IMR-90 (cell line): Measurements from ENCODE around the gene ITFG1. TPM values are rescaled to one million over a fixed set of nuclear protein-coding genes. Genes with fewer than 3 reads are reported as not detected.
"Not testable (repeated sequence)": the region's sequence is repeated elsewhere in the genome, so short reads cannot be mapped to it uniquely, and the experiment has no call there.

Experiments
- ATAC-seq: fragments of 200-7000 bp; cut with Tn5 transposase; 2 replicates; pipeline ENCODE4 v1.9.1; 2020; ENCODE audit warnings: low read depth, mild to moderate bottlenecking, moderate library complexity
- BruUV-seq: library from RNA; stranded (reverse); fragments of 400-500 nt; replicated peaks from 2 replicates; lab custom pipeline; 2021; lab: Mats Ljungman, UMichigan
- CTCF ChIA-PET: fragments of 300-600 bp; formaldehyde crosslinking; extraction: SDS; loops from one replicate; lab custom pipeline; 2021; ENCODE audit warnings: antibody characterized with exemption; lab: Yijun Ruan, JAX
- POLR2A ChIA-PET: fragments of 300-600 bp; sonication (Branson Sonifier 250); formaldehyde crosslinking; loops from one replicate; lab custom pipeline; 2022; ENCODE audit warnings: antibody characterized with exemption; ENCODE audit not compliant: unreplicated experiment; lab: Charles Lee
- DNase-seq: peaks from one replicate; pipeline ENCODE4 v3.0.0; 2013
- H2AFZ ChIP-seq: replicated peaks from 2 replicates; pipeline ENCODE3; 2013; ENCODE audit warnings: low read length, mild to moderate bottlenecking; ENCODE audit not compliant: poor library complexity
- H2AK5ac ChIP-seq: 2 replicates; pipeline ENCODE4 v1.6.1; 2013; ENCODE audit warnings: low read depth, low read length, inconsistent platforms
- H2AK9ac ChIP-seq: replicated peaks from 2 replicates; pipeline ENCODE3; 2013; ENCODE audit warnings: mild to moderate bottlenecking, low read depth, low read length, moderate library complexity; ENCODE audit not compliant: poor library complexity
- H2BK120ac ChIP-seq: 2 replicates; pipeline ENCODE4 v1.6.1; 2013; ENCODE audit warnings: low read depth, low read length, inconsistent platforms
- H2BK15ac ChIP-seq: 3 replicates; pipeline ENCODE4 v1.6.1; 2013; ENCODE audit warnings: low read depth, low read length, inconsistent platforms
- H2BK20ac ChIP-seq: 2 replicates; pipeline ENCODE4 v1.6.1; 2013; ENCODE audit warnings: low read depth, mild to moderate bottlenecking, inconsistent platforms, low read length, moderate library complexity
- H2BK5ac ChIP-seq: 2 replicates; pipeline ENCODE4 v1.6.1; 2013; ENCODE audit warnings: mild to moderate bottlenecking, low read depth, low read length, inconsistent platforms; ENCODE audit not compliant: poor library complexity, severe bottlenecking
- H3K14ac ChIP-seq: replicated peaks from 2 replicates; pipeline ENCODE4 v1.6.1; 2013; ENCODE audit warnings: low read depth, low read length, inconsistent platforms
- H3K18ac ChIP-seq: 2 replicates; pipeline ENCODE4 v1.6.1; 2013; ENCODE audit warnings: low read depth, low read length, control low read depth
- H3K23ac ChIP-seq: 2 replicates; pipeline ENCODE4 v1.6.1; 2013; ENCODE audit warnings: low read depth, low read length, inconsistent platforms
- H3K27ac ChIP-seq: 2 replicates; pipeline ENCODE4 v1.5.1; 2013; ENCODE audit warnings: mild to moderate bottlenecking, control low read depth, low read length; ENCODE audit not compliant: insufficient read depth
- H3K27me3 ChIP-seq: 2 replicates; pipeline ENCODE4 v1.6.1; 2013; ENCODE audit warnings: low read length; ENCODE audit not compliant: control insufficient read depth, insufficient read depth
- H3K36me3 ChIP-seq: 2 replicates; pipeline ENCODE4 v1.6.1; 2013; ENCODE audit warnings: low read length, mixed read lengths; ENCODE audit not compliant: control insufficient read depth, insufficient read depth
- H3K4ac ChIP-seq: 2 replicates; pipeline ENCODE4 v1.6.1; 2013; ENCODE audit warnings: low read depth, low read length, inconsistent platforms
- H3K4me1 ChIP-seq: 2 replicates; pipeline ENCODE4 v1.6.1; 2013; ENCODE audit warnings: low read length, mixed read lengths; ENCODE audit not compliant: control insufficient read depth, insufficient read depth
- H3K4me2 ChIP-seq: 2 replicates; pipeline ENCODE4 v1.6.1; 2013; ENCODE audit warnings: low read depth, mild to moderate bottlenecking, control low read depth, low read length, moderate library complexity
- H3K4me3 ChIP-seq: 2 replicates; pipeline ENCODE4 v1.5.1; 2013; ENCODE audit warnings: low read depth, mild to moderate bottlenecking, control low read depth, low read length, moderate library complexity; ENCODE audit not compliant: insufficient read depth
- H3K56ac ChIP-seq: 2 replicates; pipeline ENCODE4 v1.6.1; 2013; ENCODE audit warnings: low read length, inconsistent platforms; ENCODE audit not compliant: insufficient read depth; ENCODE audit errors: extremely low read depth
- H3K79me1 ChIP-seq, 2 experiments: 2 replicates each; pipeline ENCODE4 v1.6.1; 2013; ENCODE audit warnings: low read length in 2 of 2, inconsistent platforms in 1 of 2, low read depth in 1 of 2
- H3K9ac ChIP-seq: 2 replicates; pipeline ENCODE4 v1.6.1; 2013; ENCODE audit warnings: low read depth, low read length, control low read depth
- H3K9me1 ChIP-seq: 2 replicates; pipeline ENCODE4 v1.6.1; 2013; ENCODE audit warnings: low read length, inconsistent platforms; ENCODE audit not compliant: insufficient read depth
- H3K9me3 ChIP-seq: 2 replicates; pipeline ENCODE4 v1.6.1; 2013; ENCODE audit warnings: low read length; ENCODE audit not compliant: control insufficient read depth, insufficient read depth
- H4K20me1 ChIP-seq: 2 replicates; pipeline ENCODE4 v1.6.1; 2013; ENCODE audit warnings: low read length, inconsistent platforms; ENCODE audit not compliant: insufficient read depth
- H4K5ac ChIP-seq: 2 replicates; pipeline ENCODE4 v1.6.1; 2013; ENCODE audit warnings: mild to moderate bottlenecking, low read depth, low read length, control low read depth
- H4K8ac ChIP-seq, 2 experiments: 2 replicates each; pipeline ENCODE4 v1.6.1; 2013; ENCODE audit warnings: low read depth in 2 of 2, low read length in 2 of 2, control low read depth in 1 of 2, inconsistent platforms in 1 of 2
- H4K91ac ChIP-seq: 2 replicates; pipeline ENCODE4 v1.6.1; 2013; ENCODE audit warnings: low read depth, low read length, inconsistent platforms; ENCODE audit not compliant: insufficient read depth
- WGBS, 2 experiments: methylation state at CpG; one replicate each; pipeline versions ENCODE4 v1.1.5 to v1.1.7; 2013; ENCODE audit warnings: missing lambda C conversion rate in 2 of 2; ENCODE audit not compliant: insufficient read length in 1 of 2; ENCODE audit errors: extremely low coverage in 2 of 2; 5-methylcytosine and 5-hydroxymethylcytosine counted together
- dilution Hi-C: fragments of 300-500 bp; cut with HindIII; formaldehyde crosslinking; loops from one replicate; pipeline ENCODE4 v1.14.3; 2018; ENCODE audit warnings: low sequenced_read_pairs; ENCODE audit not compliant: unreplicated experiment
- in situ Hi-C: fragments of 300-500 bp; cut with MboI; formaldehyde crosslinking; loops from 3 replicates; pipeline ENCODE4 v1.14.3; 2019; ENCODE audit warnings: low sequenced_read_pairs, inconsistent platforms, mixed read lengths
- intact Hi-C: fragments of 100-400 bp; cut with micrococcal nuclease; formaldehyde crosslinking; loops from 2 replicates; pipeline ENCODE4 v1.10.0; 2022
- polyA plus RNA-seq, 3 experiments: library from polyadenylated mRNA; depleted of rRNA; stranded (reverse); fragments of >200 nt; gene quantifications; 2 replicates each; pipeline ENCODE4 v1.2.3, GENCODE V29; 2012; ENCODE audit warnings: low replicate concordance in 1 of 3
- total RNA-seq: library from RNA; depleted of rRNA; stranded (reverse); fragments of >200 nt; gene quantifications from 2 replicates; pipeline ENCODE4 v1.2.3, GENCODE V29; 2012

Gene ITFG1
- total and polyA plus RNA-seq, 2 of the 4 experiments (the other 2 are of a cell fraction) = 54.3 to 60.4 TPM

- ATAC-seq, H3K79me1 ChIP-seq, H3K9me1 ChIP-seq, dilution Hi-C loops, H2BK20ac ChIP-seq, H4K20me1 ChIP-seq, DNase-seq, H3K4me1 ChIP-seq, H3K56ac ChIP-seq, H2AK5ac ChIP-seq, H3K27ac ChIP-seq, intact Hi-C loops, CTCF ChIA-PET, H4K8ac ChIP-seq, BruUV-seq, H2AK9ac ChIP-seq, H2BK15ac ChIP-seq, H2AFZ ChIP-seq, H3K9ac ChIP-seq, H3K23ac ChIP-seq, H2BK120ac ChIP-seq, H3K27me3 ChIP-seq, H4K91ac ChIP-seq, H2BK5ac ChIP-seq, H4K5ac ChIP-seq, H3K18ac ChIP-seq, POLR2A ChIA-PET, H3K36me3 ChIP-seq, H3K4me2 ChIP-seq, H3K4me3 ChIP-seq, H3K9me3 ChIP-seq, H3K4ac ChIP-seq, in situ Hi-C loops, H3K14ac ChIP-seq: not testable (repeated sequence)
- no CpG with 5 or more reads among the region's 2 CpGs for WGBS, 2 experiments
Measured at GRCh38 chr16:47349029-47349428, 111.8 kb downstream of the ITFG1 start.

GRCh38 chr16:47347021-47347696 is 113.7 kb downstream of the ITFG1 start:
- H3K4me1 ChIP-seq, H3K23ac ChIP-seq, H4K91ac ChIP-seq, H4K5ac ChIP-seq, H4K20me1 ChIP-seq, H3K18ac ChIP-seq, H3K4me2 ChIP-seq, H3K36me3 ChIP-seq, DNase-seq, H2AK5ac ChIP-seq, H4K8ac ChIP-seq, intact Hi-C loops, ATAC-seq, H2AK9ac ChIP-seq, H3K14ac ChIP-seq, H3K79me1 ChIP-seq, H3K9me3 ChIP-seq, H3K4ac ChIP-seq, H3K27me3 ChIP-seq, H2AFZ ChIP-seq, H2BK5ac ChIP-seq, H3K27ac ChIP-seq, CTCF ChIA-PET, H2BK120ac ChIP-seq, H2BK15ac ChIP-seq, H3K9me1 ChIP-seq, H3K56ac ChIP-seq, dilution Hi-C loops, BruUV-seq, in situ Hi-C loops, H3K9ac ChIP-seq, POLR2A ChIA-PET, H2BK20ac ChIP-seq, H3K4me3 ChIP-seq: not testable (repeated sequence)
- 98% methylated on average over 9 of the region's 23 CpGs; no CpG with 5 or more reads in 1 of the 2 experiments for WGBS, 2 experiments
